Measurements from ENCODE around the gene ATF6. TPM values are rescaled to one million over a fixed set of nuclear protein-coding genes. Genes with fewer than 3 reads are reported as not detected.

The ATF6 gene
- total and polyA plus RNA-seq, 2 of the 8 experiments (the other 6 are each of a cell fraction or from before 2014, with no cell fraction given): 4.6 to 10.0 TPM

DNA sequence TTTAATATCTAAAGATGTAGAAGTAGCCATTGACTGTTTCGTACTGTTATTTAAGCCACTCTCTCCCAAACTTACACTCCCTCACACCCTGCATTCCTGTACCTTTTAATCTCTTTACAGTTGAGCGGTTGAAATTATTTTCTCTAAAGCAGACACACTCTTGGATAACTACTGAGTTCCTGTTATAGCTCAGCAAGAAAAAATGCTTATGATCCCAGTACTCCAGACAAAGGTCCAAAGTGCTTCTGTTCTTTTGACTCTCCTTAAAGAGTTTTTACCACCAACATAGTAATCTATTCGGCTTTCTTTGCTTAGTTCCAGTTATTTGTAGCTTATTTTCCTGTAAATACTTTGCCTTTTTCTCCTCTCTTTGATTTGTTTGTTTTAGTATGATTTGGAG, 100.1 kb downstream of the ATF6 start:
- H2BK20ac ChIP-seq (ENCODE audit: low read length): no peak overlapping the region
- no peak overlapping the region for H4K8ac ChIP-seq (ENCODE audit: extremely low read depth, insufficient read depth, low read length)
- H3K23ac ChIP-seq (ENCODE audit: insufficient read length): no peak overlapping the region
- H3K4me3 ChIP-seq (ENCODE audit: extremely low read depth in 1 of 4, insufficient read depth in 2 of 4, low read depth in 3 of 4, low read length in 4 of 4): no peak overlapping the region
- TF ChIP-seq CHD1 (IDR thresholded peaks at IDR 0.05; ENCODE audit: low read depth, low read length): no peak
- TF ChIP-seq PHF8 (conservative IDR thresholded peaks at IDR 0.05; ENCODE audit: low read depth, low read length): no peak
- no peaks in the 10 kb centered on the region for H3K9me3 ChIP-seq (ENCODE audit: insufficient read depth in 2 of 2, low read depth in 1 of 2, low read length in 1 of 2)
- H2BK120ac ChIP-seq (replicated peaks; ENCODE audit: low read depth, low read length): no peak overlapping the region
- H2BK12ac ChIP-seq (ENCODE audit: low read depth, low read length): no peak overlapping the region
- no peak overlapping the region for H4K5ac ChIP-seq (ENCODE audit: insufficient read length, low read depth, low read length)
- no peaks in the 10 kb centered on the region; a peak in 1 of 8 replicates for H3K36me3 ChIP-seq (ENCODE audit: control insufficient read depth in 2 of 4, insufficient read depth in 4 of 4, low read length in 3 of 4)
- CTCF ChIA-PET (ENCODE audit: partially characterized antibody): interaction anchor here (0.9 to 2.6 kb wide), 5 partner anchors 10 to 65 kb away, joined by 3 to 7 read pairs (median 5); no protein-coding TSS in a partner anchor
- H3K4me2 ChIP-seq (ENCODE audit: insufficient read depth in 1 of 2, low read depth in 2 of 2, low read length in 2 of 2): no peak overlapping the region
- H3K79me2 ChIP-seq (ENCODE audit: control insufficient read depth in 1 of 2, insufficient read depth in 2 of 2, low read length in 2 of 2): no peaks in the 10 kb centered on the region
- 90% methylated on average over 3 of the region's 3 CpGs; no CpG with 5 or more reads in 1 of the 2 experiments for WGBS, 2 experiments (ENCODE audit: extremely low coverage in 1 of 2, insufficient coverage in 1 of 2, insufficient read length in 1 of 2, insufficient replicate concordance in 2 of 2, low coverage in 1 of 2, low lambda C conversion rate in 2 of 2, missing lambda C conversion rate in 1 of 2)
- FAIRE-seq (no peak), DNase-seq (ENCODE audit: low read depth in 1 of 2, low spot score in 2 of 2) (no peak)
- no peak overlapping the region for H2BK15ac ChIP-seq (ENCODE audit: low read length)
- no peak overlapping the region for H2BK5ac ChIP-seq (ENCODE audit: low read depth, low read length)
- no peak overlapping the region for H3K56ac ChIP-seq (replicated peaks; ENCODE audit: insufficient read length, low read depth, low read length)
- no peak overlapping the region for H3K18ac ChIP-seq (ENCODE audit: extremely low read depth, low read length)
- no peak overlapping the region for H3K4ac ChIP-seq (replicated peaks; ENCODE audit: insufficient read length, low read depth, low read length)
- H4K91ac ChIP-seq (replicated peaks; ENCODE audit: insufficient read length, low read length): no peak overlapping the region
- no peak overlapping the region for H3K27ac ChIP-seq (ENCODE audit: low read depth, low read length)
- H3K9ac ChIP-seq (replicated peaks in 1 of 4; ENCODE audit: extremely low read depth in 1 of 4, low read depth in 3 of 4, low read length in 3 of 4): no peak overlapping the region
- H3K79me1 ChIP-seq (ENCODE audit: low read depth, low read length): no peaks in the 10 kb centered on the region
- H3K4me1 ChIP-seq (replicated peaks in 1 of 4; ENCODE audit: control insufficient read depth in 3 of 4, insufficient read depth in 4 of 4, low read length in 3 of 4): no peaks in the 10 kb centered on the region
- H3K23me2 ChIP-seq (ENCODE audit: low read depth, low read length): no peaks in the 10 kb centered on the region
- H4K20me1 ChIP-seq (replicated peaks in 1 of 2; ENCODE audit: control insufficient read depth in 1 of 2, insufficient read depth in 2 of 2, low read length in 2 of 2): no peaks in the 10 kb centered on the region
- no peaks in the 10 kb centered on the region for H3K27me3 ChIP-seq (replicated peaks in 1 of 4; ENCODE audit: control insufficient read depth in 3 of 4, extremely low read depth in 1 of 4, insufficient read depth in 3 of 4, low read length in 3 of 4)
- no peak overlapping the region for H2AFZ ChIP-seq (ENCODE audit: low read length)
- H2AK5ac ChIP-seq (ENCODE audit: low read depth, low read length): no peak overlapping the region
- H3K14ac ChIP-seq (ENCODE audit: insufficient read length): no peak overlapping the region
- POLR2A ChIA-PET (ENCODE audit: partially characterized antibody): no interaction called here

Measured in H1 (cell line).